ENCODE data around the gene CHRM2. TPM values are rescaled to one million over a fixed set of nuclear protein-coding genes. Genes with fewer than 3 reads are reported as not detected.

CHRM2 gene
- total RNA-seq, 1 experiment from 2014 or later, result not detected

GRCh38 chr7:136877990-136878389 is 9.5 kb downstream of the CHRM2 start:
- ChIA-PET RAD21 (ENCODE audit: low non-redundant PET in 1 of 2, low total read pairs in 2 of 2, uncharacterized antibody in 2 of 2, unreplicated experiment in 2 of 2) (no interaction called here), POLR2A (no interaction called here), CTCF (no interaction called here)
- Histone ChIP-seq H3K4me1 (ENCODE audit: control insufficient read depth in 1 of 2, insufficient read depth in 2 of 2, low read length in 2 of 2) (no peaks in the 10 kb centered on the region), H3K9ac (ENCODE audit: low read length) (no peak overlapping the region), H3K27me3 (ENCODE audit: insufficient read depth, low read length) (no peaks in the 10 kb centered on the region), H3K79me2 (ENCODE audit: insufficient read depth, low read length) (no peaks in the 10 kb centered on the region), H3K9me3 (ENCODE audit: control insufficient read depth in 1 of 2, insufficient read depth in 1 of 2, low read depth in 1 of 2, low read length in 2 of 2) (peaks cover 0 to 6% of the 10 kb centered on the region in 2 experiments; a peak in 2 of 4 replicates), H4K20me1 (ENCODE audit: insufficient read depth) (no peaks in the 10 kb centered on the region), H3K36me3 (ENCODE audit: control insufficient read depth in 1 of 2, insufficient read depth in 2 of 2, low read length in 2 of 2) (no peaks in the 10 kb centered on the region), H3K4me3 (replicated peaks in 1 of 2; ENCODE audit: low read depth in 1 of 2, low read length in 2 of 2) (no peak overlapping the region), H2AFZ (ENCODE audit: low read depth, low read length, poor library complexity, severe bottlenecking) (no peak overlapping the region), H3K9me2 (ENCODE audit: insufficient read depth) (no peaks in the 10 kb centered on the region), H3K4me2 (ENCODE audit: low read length) (no peak overlapping the region), H3K27ac (ENCODE audit: low read depth, low read length) (no peak overlapping the region)
- no peak for DNase-seq (ENCODE audit: low read depth, low spot score)
- no peak for TF ChIP-seq SP1 (IDR thresholded peaks at IDR 0.05; ENCODE audit: low read depth)
- TF ChIP-seq MAX (IDR thresholded peaks at IDR 0.05), result no peak
- TF ChIP-seq ELF1 (IDR thresholded peaks at IDR 0.05; ENCODE audit: borderline replicate concordance, low read depth), result no peak
- no peak for TF ChIP-seq EZH2phosphoT487 (IDR thresholded peaks at IDR 0.05; ENCODE audit: borderline replicate concordance)
- no peak for TF ChIP-seq POLR2A (IDR thresholded peaks at IDR 0.05; ENCODE audit: borderline replicate concordance, extremely low read depth, insufficient read depth, insufficient read length)
- TF ChIP-seq ZBTB33 (IDR thresholded peaks at IDR 0.05; ENCODE audit: extremely low read depth, insufficient replicate concordance, low read length), result no peak
- TF ChIP-seq SRF (IDR thresholded peaks at IDR 0.05; ENCODE audit: low read depth), result no peak
- TF ChIP-seq SIN3A (IDR thresholded peaks at IDR 0.05; ENCODE audit: low read depth), result no peak
- TF ChIP-seq EZH2 (IDR thresholded peaks at IDR 0.05), result no peak
- TF ChIP-seq EGR1 (IDR thresholded peaks at IDR 0.05; ENCODE audit: low read depth), result no peak
- no peak for TF ChIP-seq CTCF (IDR thresholded peaks at IDR 0.05 in 2 of 3, conservative IDR thresholded peaks at IDR 0.05 in 1 of 3; ENCODE audit: borderline replicate concordance in 1 of 3, insufficient read depth in 1 of 3, low read depth in 2 of 3, low read length in 2 of 3)
- no peak for TF ChIP-seq TCF7L2 (IDR thresholded peaks at IDR 0.05; ENCODE audit: borderline replicate concordance, extremely low read depth, insufficient read depth, insufficient read length)
- no peak for TF ChIP-seq YY1 (IDR thresholded peaks at IDR 0.05; ENCODE audit: extremely low read depth, insufficient replicate concordance, low read depth, low read length)
- no peak for TF ChIP-seq FOSL1 (IDR thresholded peaks at IDR 0.05; ENCODE audit: low read depth)
- TF ChIP-seq RAD21 (IDR thresholded peaks at IDR 0.05; ENCODE audit: low read depth), result no peak
- no peak for TF ChIP-seq CBX3 (IDR thresholded peaks at IDR 0.05; ENCODE audit: low read depth)
- intact Hi-C loops (cut with micrococcal nuclease), result no loop called here
- BruUV-seq (replicated peaks), result no TSS peak
- ATAC-seq, result no peak
